HG03521 (cell line): Measurements from ENCODE around the gene CRACDL.

ENCODE experiments used
- ATAC-seq: cut with Tn5 transposase; IDR thresholded peaks from one replicate; pipeline ENCODE4 v1.9.1; 2021; ENCODE audit warnings: mild to moderate bottlenecking, moderate library complexity; ENCODE audit not compliant: unreplicated experiment

CRACDL gene

GRCh38 chr2:98927027-98927426 lies 9.0 kb downstream of the CRACDL start:
- no peak for ATAC-seq

- no peak for ATAC-seq
Measured at GRCh38 chr2:98926601-98927000, 9.4 kb downstream of the CRACDL start.

GRCh38 chr2:98924910-98925309 lies 11.1 kb downstream of the CRACDL start:
- ATAC-seq: no peak

- ATAC-seq: no peak
Measured at GRCh38 chr2:98924038-98924830, 11.8 kb downstream of the CRACDL start.

- no peak for ATAC-seq
Measured at GRCh38 chr2:98923244-98923940, 12.6 kb downstream of the CRACDL start.

- no peak for ATAC-seq
Measured at GRCh38 chr2:98921062-98921461, 15.0 kb downstream of the CRACDL start.

- no peak for ATAC-seq
Measured at GRCh38 chr2:98917031-98917471, 19.0 kb downstream of the CRACDL start.

- ATAC-seq: no peak
Measured at GRCh38 chr2:98915751-98916358, 20.2 kb downstream of the CRACDL start.

- ATAC-seq: no peak
Measured at GRCh38 chr2:98914713-98915580, 21.1 kb downstream of the CRACDL start.

- ATAC-seq: no peak
Measured at GRCh38 chr2:98913916-98914712, 21.9 kb downstream of the CRACDL start.

- no peak for ATAC-seq
Measured at GRCh38 chr2:98912957-98913915, 22.8 kb downstream of the CRACDL start.

- ATAC-seq: no peak
Measured at GRCh38 chr2:98912221-98912851, 23.7 kb downstream of the CRACDL start.

GRCh38 chr2:98911376-98912154 lies 24.5 kb downstream of the CRACDL start:
- no peak for ATAC-seq

- no peak for ATAC-seq
Measured at GRCh38 chr2:98911126-98911375, 25.0 kb downstream of the CRACDL start.

GRCh38 chr2:98910349-98911125 lies 25.5 kb downstream of the CRACDL start:
- ATAC-seq: no peak

- no peak for ATAC-seq
Measured at GRCh38 chr2:98909317-98910211, 26.5 kb downstream of the CRACDL start.
